GM20000 (cell line): ENCODE measurements around the gene ELOVL5.

Source experiments
- DNase-seq: peaks from one replicate; pipeline ENCODE4 v3.0.0; 2012; ENCODE audit warnings: low spot score
- TF ChIP-seq, protein P1 (sequence below): IDR thresholded peaks from 2 replicates; pipeline ENCODE4 v1.5.1; 2012; ENCODE audit warnings: mild to moderate bottlenecking, control low read depth; ENCODE audit errors: extremely low read depth, missing control alignments

ELOVL5 gene

DNA sequence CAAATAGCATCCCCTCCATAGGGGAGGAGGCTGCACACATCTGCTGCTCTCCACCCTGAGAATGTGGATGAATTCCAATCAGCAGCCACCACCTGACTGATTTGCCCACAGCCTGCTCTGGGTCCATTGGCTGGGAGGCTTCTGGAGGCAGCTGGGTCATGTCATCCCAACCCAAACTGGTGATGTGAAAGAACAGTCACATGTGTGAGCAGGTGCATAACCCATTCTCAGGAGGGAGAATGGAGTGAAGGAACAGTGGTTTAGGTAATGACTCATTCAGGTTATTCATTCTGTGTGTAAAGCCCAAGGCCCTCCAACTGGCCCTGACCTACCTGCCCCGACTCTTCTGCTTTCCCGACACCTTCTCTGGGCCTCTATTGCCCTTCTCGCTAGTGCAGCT lies 109.2 kb downstream of the ELOVL5 start:
- TF ChIP-seq, protein P1, sequence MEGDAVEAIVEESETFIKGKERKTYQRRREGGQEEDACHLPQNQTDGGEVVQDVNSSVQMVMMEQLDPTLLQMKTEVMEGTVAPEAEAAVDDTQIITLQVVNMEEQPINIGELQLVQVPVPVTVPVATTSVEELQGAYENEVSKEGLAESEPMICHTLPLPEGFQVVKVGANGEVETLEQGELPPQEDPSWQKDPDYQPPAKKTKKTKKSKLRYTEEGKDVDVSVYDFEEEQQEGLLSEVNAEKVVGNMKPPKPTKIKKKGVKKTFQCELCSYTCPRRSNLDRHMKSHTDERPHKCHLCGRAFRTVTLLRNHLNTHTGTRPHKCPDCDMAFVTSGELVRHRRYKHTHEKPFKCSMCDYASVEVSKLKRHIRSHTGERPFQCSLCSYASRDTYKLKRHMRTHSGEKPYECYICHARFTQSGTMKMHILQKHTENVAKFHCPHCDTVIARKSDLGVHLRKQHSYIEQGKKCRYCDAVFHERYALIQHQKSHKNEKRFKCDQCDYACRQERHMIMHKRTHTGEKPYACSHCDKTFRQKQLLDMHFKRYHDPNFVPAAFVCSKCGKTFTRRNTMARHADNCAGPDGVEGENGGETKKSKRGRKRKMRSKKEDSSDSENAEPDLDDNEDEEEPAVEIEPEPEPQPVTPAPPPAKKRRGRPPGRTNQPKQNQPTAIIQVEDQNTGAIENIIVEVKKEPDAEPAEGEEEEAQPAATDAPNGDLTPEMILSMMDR: no peak
- no peak for DNase-seq

DNA sequence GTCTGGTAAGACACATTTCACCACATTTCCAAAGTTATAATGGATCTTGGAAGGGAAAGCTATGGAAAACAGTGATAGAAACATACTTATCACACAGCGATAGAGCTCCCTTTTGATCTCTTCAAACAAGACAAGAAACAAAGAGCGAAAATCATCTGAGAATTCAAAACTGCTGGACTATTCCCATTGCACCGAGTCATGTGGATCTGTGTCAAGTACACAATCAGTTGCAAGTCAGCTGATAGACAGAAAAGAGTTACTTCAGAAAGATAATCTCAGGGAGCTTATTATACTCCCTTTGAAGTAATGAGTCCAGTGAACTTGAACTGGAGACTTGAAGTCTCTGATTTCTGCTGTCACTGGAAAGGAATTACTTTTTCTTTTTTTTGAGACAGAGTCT lies 110.4 kb downstream of the ELOVL5 start:
- no peak for DNase-seq
- TF ChIP-seq, protein P1: no peak

DNA sequence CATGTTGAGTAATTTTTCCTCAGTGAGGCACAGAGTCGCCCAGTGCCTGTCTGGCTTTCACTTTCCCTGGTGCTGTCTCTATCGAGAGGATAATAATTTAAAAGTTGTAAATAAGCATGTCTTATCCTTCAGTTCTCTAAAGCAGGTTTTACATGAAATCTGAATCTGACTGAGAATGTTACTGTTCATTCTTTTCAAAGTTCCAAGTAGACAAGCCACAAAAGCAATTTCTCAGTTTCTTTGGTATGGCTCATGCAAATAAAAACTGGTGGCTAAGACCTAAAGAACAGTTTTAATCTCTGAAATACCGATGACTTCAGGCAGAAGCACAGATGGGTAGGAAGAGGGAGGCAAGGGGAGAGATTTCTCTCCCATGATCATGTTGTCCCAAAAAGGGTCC lies 112.5 kb downstream of the ELOVL5 start:
- TF ChIP-seq, protein P1: no peak
- DNase-seq: no peak

DNA sequence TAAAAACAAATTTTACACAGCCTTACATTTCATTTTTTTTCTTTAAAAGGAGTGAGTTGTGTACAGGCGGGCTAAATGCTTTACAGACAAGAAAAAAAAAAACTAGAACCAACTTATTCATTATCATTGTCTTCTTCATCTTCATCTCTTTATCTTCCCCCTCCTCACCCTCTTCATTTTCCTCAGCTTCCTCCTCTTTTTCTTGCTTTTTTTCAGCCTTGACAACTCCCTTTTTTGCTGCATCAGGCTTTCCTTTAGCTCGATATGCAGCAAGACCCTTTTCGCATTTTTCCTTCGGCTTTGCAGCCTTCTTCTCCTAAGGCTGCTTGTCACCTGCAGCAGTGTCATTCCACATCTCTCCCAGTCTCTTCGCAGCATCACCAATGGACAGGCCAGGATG lies 113.2 kb downstream of the ELOVL5 start:
- no peak for DNase-seq
- TF ChIP-seq, protein P1: no peak

DNA sequence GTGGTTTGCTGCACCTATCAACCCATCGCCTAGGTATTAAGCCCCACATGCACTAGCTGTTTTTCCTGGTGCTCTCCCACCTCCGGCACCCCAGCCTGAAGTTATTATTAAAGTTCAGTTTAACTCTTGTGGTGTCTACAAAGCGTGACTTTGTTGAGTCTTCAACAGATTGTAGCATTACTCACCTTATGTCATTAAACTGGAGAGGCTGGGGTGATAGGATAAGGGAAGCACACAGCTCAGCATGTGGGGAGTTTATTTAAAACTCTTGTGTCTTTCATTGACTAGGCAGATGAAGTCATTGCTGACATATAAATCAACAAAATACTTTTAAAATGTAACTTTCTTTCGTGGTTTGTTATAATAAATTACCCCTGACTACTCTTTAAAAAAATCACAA lies 115.4 kb downstream of the ELOVL5 start:
- no peak for DNase-seq
- TF ChIP-seq, protein P1: no peak

DNA sequence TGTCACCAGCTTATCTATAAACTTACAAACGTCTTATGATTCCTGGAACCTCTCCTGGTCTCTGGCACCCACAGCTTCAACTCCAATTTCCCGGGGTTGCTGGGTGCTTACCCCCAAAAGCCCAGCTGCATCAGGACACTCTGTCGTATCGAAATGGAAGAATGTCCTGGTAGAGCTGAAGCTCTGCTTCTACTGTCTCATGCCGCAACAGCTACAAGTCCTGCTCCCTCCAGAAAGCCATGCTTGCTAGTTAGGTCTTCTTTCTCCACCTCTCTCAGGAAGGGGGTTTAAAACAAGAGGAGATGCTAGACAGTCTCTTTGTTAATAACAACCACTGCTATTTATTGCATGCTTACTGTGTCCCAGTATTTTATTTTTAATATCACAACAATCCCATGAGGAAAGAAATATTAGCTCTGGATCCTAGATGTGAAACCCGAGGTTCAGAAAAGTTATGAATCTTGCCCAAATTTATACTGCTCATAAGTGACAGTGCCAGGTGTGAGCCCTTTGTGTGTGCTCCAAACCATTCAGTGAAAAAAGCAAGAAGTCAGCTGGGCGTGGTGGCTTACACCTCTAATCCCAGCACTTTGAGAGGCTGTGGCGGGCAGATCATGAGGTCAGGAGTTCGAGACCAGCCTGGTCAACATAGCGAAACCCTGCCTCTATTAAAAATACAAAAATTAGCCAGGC lies 117.8 kb downstream of the ELOVL5 start:
- TF ChIP-seq, protein P1: no peak
- DNase-seq: no peak

DNA sequence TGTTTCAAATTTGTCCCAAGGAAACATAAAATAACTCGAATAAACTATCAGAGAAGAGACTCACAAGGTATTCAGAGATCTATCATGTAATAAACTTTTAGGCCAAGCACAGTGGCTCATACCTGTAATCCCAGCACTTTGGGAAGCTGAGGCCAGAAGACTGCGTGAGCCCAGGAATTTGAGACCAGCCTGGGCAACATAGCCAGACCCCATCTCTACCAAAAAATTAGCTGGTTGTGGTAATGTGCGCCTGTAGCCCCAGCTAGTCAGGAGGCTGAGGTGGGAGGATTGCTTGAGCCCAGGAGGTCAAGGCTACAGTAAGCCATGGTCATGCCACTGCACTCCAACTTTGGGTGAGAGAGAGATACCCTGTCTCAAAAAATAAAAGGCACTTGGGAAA lies 120.9 kb downstream of the ELOVL5 start:
- no peak for DNase-seq
- TF ChIP-seq, protein P1: no peak
